Measurements from ENCODE around the gene CNTN4.

Gene CNTN4

GRCh38 chr3:2274526-2274925, 175.9 kb downstream of the CNTN4 start:
- no peak for DNase-seq

- no peak for DNase-seq
Measured at GRCh38 chr3:2283818-2284217, 185.2 kb downstream of the CNTN4 start.

GRCh38 chr3:2300938-2301337, 202.3 kb downstream of the CNTN4 start:
- no peak for DNase-seq

- no peak for DNase-seq
Measured at GRCh38 chr3:2301361-2301760, 202.7 kb downstream of the CNTN4 start.

GRCh38 chr3:2303566-2303965, 204.9 kb downstream of the CNTN4 start:
- DNase-seq, result no peak

- DNase-seq, result no peak
Measured at GRCh38 chr3:2311022-2311421, 212.4 kb downstream of the CNTN4 start.

GRCh38 chr3:2317521-2317920, 218.9 kb downstream of the CNTN4 start:
- DNase-seq, result no peak

GRCh38 chr3:2334921-2335320, 236.3 kb downstream of the CNTN4 start:
- DNase-seq, result no peak

- DNase-seq, result no peak
Measured at GRCh38 chr3:2343031-2343682, 244.5 kb downstream of the CNTN4 start.

GRCh38 chr3:2352134-2352762, 253.6 kb downstream of the CNTN4 start:
- no peak for DNase-seq

- DNase-seq, result no peak
Measured at GRCh38 chr3:2354702-2355101, 256.0 kb downstream of the CNTN4 start.

GRCh38 chr3:2356298-2356950, 257.8 kb downstream of the CNTN4 start:
- DNase-seq, result no peak

- DNase-seq, result no peak
Measured at GRCh38 chr3:2360815-2361214, 262.1 kb downstream of the CNTN4 start.

GRCh38 chr3:2362122-2362521, 263.5 kb downstream of the CNTN4 start:
- no peak for DNase-seq

GRCh38 chr3:2363854-2364253, 265.2 kb downstream of the CNTN4 start:
- no peak for DNase-seq

- no peak for DNase-seq
Measured at GRCh38 chr3:2370317-2370716, 271.7 kb downstream of the CNTN4 start.

- DNase-seq, result no peak
Measured at GRCh38 chr3:2372306-2372705, 273.6 kb downstream of the CNTN4 start.

GRCh38 chr3:2375376-2375775, 276.7 kb downstream of the CNTN4 start:
- no peak for DNase-seq

GRCh38 chr3:2377281-2377680, 278.6 kb downstream of the CNTN4 start:
- no peak for DNase-seq

- DNase-seq, result no peak
Measured at GRCh38 chr3:2390926-2391532, 292.4 kb downstream of the CNTN4 start.

GRCh38 chr3:2391896-2392295, 293.2 kb downstream of the CNTN4 start:
- DNase-seq, result no peak

GRCh38 chr3:2392981-2393380, 294.3 kb downstream of the CNTN4 start:
- no peak for DNase-seq

- DNase-seq, result no peak
Measured at GRCh38 chr3:2415083-2415482, 316.4 kb downstream of the CNTN4 start.

- DNase-seq, result no peak
Measured at GRCh38 chr3:2420919-2421318, 322.3 kb downstream of the CNTN4 start.

All from GOT3 (cell line).